Astrocyte (in vitro differentiated cells and primary cell): Measurements from ENCODE around the gene RRP12. TPM values are rescaled to one million over a fixed set of nuclear protein-coding genes. Genes with fewer than 3 reads are reported as not detected.
"Not testable (repeated sequence)": the region's sequence is repeated elsewhere in the genome, so short reads cannot be mapped to it uniquely, and the experiment has no call there.

Experiments used
- DNase-seq: peaks from one replicate; pipeline ENCODE4 v3.0.0-alpha.2; 2010; ENCODE audit warnings: low read depth
- FAIRE-seq: peaks from 2 replicates; lab custom pipeline; 2011; peaks lifted over from hg19 to GRCh38; lab: Jason Lieb, UNC
- H2AFZ ChIP-seq: 2 replicates; pipeline ENCODE4 v1.6.0; 2012; ENCODE audit warnings: low read depth, low read length, inconsistent platforms
- H3K27ac ChIP-seq: 2 replicates; pipeline ENCODE4 v1.5.1; 2011; ENCODE audit warnings: low read depth, low read length, inconsistent platforms
- H3K27me3 ChIP-seq: 2 replicates; pipeline ENCODE4 v1.6.0; 2011; ENCODE audit warnings: low read length, inconsistent platforms; ENCODE audit not compliant: insufficient read depth
- H3K36me3 ChIP-seq: 2 replicates; pipeline ENCODE4 v1.5.1; 2011; ENCODE audit warnings: low read length, inconsistent platforms; ENCODE audit not compliant: insufficient read depth
- H3K4me1 ChIP-seq: 2 replicates; pipeline ENCODE4 v1.5.1; 2011; ENCODE audit warnings: low read length, inconsistent platforms; ENCODE audit not compliant: insufficient read depth
- H3K4me2 ChIP-seq: 2 replicates; pipeline ENCODE4 v1.6.0; 2012; ENCODE audit warnings: low read length, inconsistent platforms
- H3K4me3 ChIP-seq: 2 replicates; pipeline ENCODE4 v1.5.1; 2011; ENCODE audit warnings: low read depth, mild to moderate bottlenecking, low read length, inconsistent platforms; ENCODE audit not compliant: insufficient read depth
- H3K79me2 ChIP-seq: 2 replicates; pipeline ENCODE4 v1.6.0; 2012; ENCODE audit warnings: mild to moderate bottlenecking, low read length, inconsistent platforms; ENCODE audit not compliant: insufficient read depth
- H3K9ac ChIP-seq: 2 replicates; pipeline ENCODE4 v1.6.0; 2012; ENCODE audit warnings: mild to moderate bottlenecking, low read length, inconsistent platforms
- H3K9me3 ChIP-seq: 2 replicates; pipeline ENCODE4 v1.5.1; 2012; ENCODE audit warnings: low read depth, mild to moderate bottlenecking, low read length, inconsistent platforms; ENCODE audit not compliant: insufficient read depth
- H4K20me1 ChIP-seq: 2 replicates; pipeline ENCODE4 v1.6.0; 2012; ENCODE audit warnings: low read length, inconsistent platforms; ENCODE audit not compliant: insufficient read depth
- H3K27ac Mint-ChIP-seq: one replicate; pipeline ENCODE4 v1.8.0; 2021; ENCODE audit warnings: mild to moderate bottlenecking, mixed read lengths; ENCODE audit not compliant: unreplicated experiment
- H3K27me3 Mint-ChIP-seq: one replicate; pipeline ENCODE4 v1.8.0; 2021; ENCODE audit warnings: low read depth, mixed read lengths; ENCODE audit not compliant: unreplicated experiment
- H3K36me3 Mint-ChIP-seq: one replicate; pipeline ENCODE4 v1.8.0; 2021; ENCODE audit warnings: low read depth, mixed read lengths; ENCODE audit not compliant: unreplicated experiment
- H3K4me1 Mint-ChIP-seq: one replicate; pipeline ENCODE4 v1.8.0; 2021; ENCODE audit warnings: low read depth, mixed read lengths; ENCODE audit not compliant: unreplicated experiment
- H3K4me3 Mint-ChIP-seq: one replicate; pipeline ENCODE4 v1.8.0; 2021; ENCODE audit warnings: mild to moderate bottlenecking, moderate library complexity, mixed read lengths; ENCODE audit not compliant: unreplicated experiment
- H3K9me3 Mint-ChIP-seq: one replicate; pipeline ENCODE4 v1.8.0; 2021; ENCODE audit warnings: mild to moderate bottlenecking, mixed read lengths; ENCODE audit not compliant: unreplicated experiment
- CTCF ChIP-seq: IDR thresholded peaks from 2 replicates; pipeline ENCODE4 v1.5.1; 2011; ENCODE audit warnings: low read depth, mild to moderate bottlenecking, inconsistent platforms, low read length, moderate library complexity; ENCODE audit not compliant: insufficient read depth
- EZH2 ChIP-seq: IDR thresholded peaks from 2 replicates; pipeline ENCODE4 v1.6.1; 2012; ENCODE audit warnings: mild to moderate bottlenecking, low read length, inconsistent platforms; ENCODE audit not compliant: insufficient read depth
- total RNA-seq: library from RNA; stranded (reverse); gene quantifications from 2 replicates; pipeline ENCODE4 v1.2.1, GENCODE V29; 2021

Gene RRP12
- total RNA-seq, 1 donor from 2014 or later, result 52.1 TPM

- H3K4me2 ChIP-seq, result peak overlapping the region; percentile 99
- DNase-seq (no peak), FAIRE-seq (no peak)
- H3K27me3 Mint-ChIP-seq, result no peaks in the 10 kb centered on the region
- no peak for TF ChIP-seq EZH2
- TF ChIP-seq CTCF, result no peak
- peak overlapping the region; percentile 90 for H3K9ac ChIP-seq
- H3K79me2 ChIP-seq, result peaks cover 68% of the 10 kb centered on the region
- peaks cover 11% of the 10 kb centered on the region for H3K36me3 Mint-ChIP-seq
- H3K27ac ChIP-seq, result peak overlapping the region; percentile 86
- peaks cover 26% of the 10 kb centered on the region for H3K4me1 ChIP-seq
- H3K9me3 ChIP-seq, result no peaks in the 10 kb centered on the region
- H2AFZ ChIP-seq, result peak overlapping the region; percentile 30
- H3K4me3 ChIP-seq, result peak overlapping the region; percentile 96
- peaks cover 22% of the 10 kb centered on the region for H3K4me1 Mint-ChIP-seq
- H4K20me1 ChIP-seq, result peaks cover 42% of the 10 kb centered on the region
- H3K36me3 ChIP-seq, result peaks cover 21% of the 10 kb centered on the region
- H3K27me3 ChIP-seq, result no peaks in the 10 kb centered on the region
- H3K4me3 Mint-ChIP-seq, result peak overlapping the region; percentile 96
- H3K27ac Mint-ChIP-seq, result peak overlapping the region; percentile 91
- H3K9me3 Mint-ChIP-seq, result no peaks in the 10 kb centered on the region
Observed at GRCh38 chr10:97426776-97427570, 25.8 kb upstream of the RRP12 start.

DNA sequence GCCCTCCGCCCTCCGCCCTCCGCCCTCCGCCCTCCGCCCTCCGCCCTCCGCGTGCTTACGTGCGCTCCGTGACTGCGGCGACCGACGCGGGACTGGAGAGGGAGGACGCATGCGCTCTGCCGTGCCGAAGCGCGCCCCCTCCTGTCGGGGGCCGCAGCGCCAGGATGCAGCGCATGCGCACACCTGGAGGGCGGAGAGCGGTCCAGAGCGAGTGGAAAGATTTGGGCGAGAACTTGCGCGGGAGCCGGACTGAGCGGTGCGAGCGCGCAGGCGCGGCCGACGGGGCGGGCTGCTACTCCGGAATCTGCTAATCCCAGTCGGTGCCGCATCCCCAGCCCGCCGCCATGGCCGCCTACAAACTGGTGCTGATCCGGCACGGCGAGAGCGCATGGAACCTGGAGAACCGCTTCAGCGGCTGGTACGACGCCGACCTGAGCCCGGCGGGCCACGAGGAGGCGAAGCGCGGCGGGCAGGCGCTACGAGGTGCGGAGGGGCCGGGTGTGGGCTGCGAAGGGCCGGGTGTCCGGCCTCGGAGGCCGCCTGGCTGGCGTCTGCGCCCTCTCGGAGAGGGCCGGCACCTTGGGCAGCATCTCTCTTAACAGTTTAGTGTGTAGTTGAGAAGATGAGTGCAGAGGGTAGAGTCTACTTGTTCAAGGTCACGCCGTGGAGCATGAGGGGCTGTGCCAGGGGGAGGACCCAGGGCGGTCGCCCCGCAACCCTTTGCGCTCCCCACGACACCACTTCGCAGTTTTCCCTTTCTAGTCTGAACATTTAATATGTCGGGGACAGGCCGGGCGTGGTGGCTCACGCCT lies 25.0 kb upstream of the RRP12 start, which contains the start of gene PGAM1:
Gene PGAM1 (plus strand): TSS at position 228 of the 812 bp plus-strand sequence. CDS start 117 bp downstream, at position 345.
- Histone ChIP-seq H3K79me2 (peaks cover 66% of the 10 kb centered on the region), H2AFZ (peak within 1 kb of the TSS; percentile 50), H3K27ac (peak within 1 kb of the TSS; percentile 86), H3K27me3 (no peaks in the 10 kb centered on the region), H3K4me3 (peak within 1 kb of the TSS; percentile 96), H3K36me3 (peaks cover 17% of the 10 kb centered on the region), H4K20me1 (peaks cover 34% of the 10 kb centered on the region), H3K9me3 (no peaks in the 10 kb centered on the region), H3K9ac (peak within 1 kb of the TSS; percentile 90), H3K4me2 (peak within 1 kb of the TSS; percentile 99), H3K4me1 (peaks cover 26% of the 10 kb centered on the region)
- Mint-ChIP-seq H3K4me1 (peaks cover 19% of the 10 kb centered on the region), H3K27me3 (no peaks in the 10 kb centered on the region), H3K4me3 (peak within 1 kb of the TSS; percentile 96), H3K36me3 (peaks cover 7% of the 10 kb centered on the region), H3K27ac (peak within 1 kb of the TSS; percentile 91), H3K9me3 (no peaks in the 10 kb centered on the region)
- TF ChIP-seq CTCF, result peak; percentile 39
- TF ChIP-seq EZH2, result no peak
- FAIRE-seq, result no peak
- peak; percentile 82 for DNase-seq

- H4K20me1 ChIP-seq, result peaks cover 16% of the 10 kb centered on the region
- not testable (repeated sequence) for H3K9me3 Mint-ChIP-seq, H2AFZ ChIP-seq, H3K36me3 ChIP-seq, H3K9me3 ChIP-seq, H3K36me3 Mint-ChIP-seq, FAIRE-seq, H3K4me3 Mint-ChIP-seq, H3K4me3 ChIP-seq, H3K9ac ChIP-seq, H3K27me3 ChIP-seq, H3K27ac Mint-ChIP-seq, DNase-seq, H3K27me3 Mint-ChIP-seq
- peaks cover 28% of the 10 kb centered on the region for H3K4me1 ChIP-seq
- peak overlapping the region; percentile 84 for H3K27ac ChIP-seq
- peaks cover 50% of the 10 kb centered on the region for H3K79me2 ChIP-seq
- H3K4me2 ChIP-seq, result peak overlapping the region; percentile 68
- H3K4me1 Mint-ChIP-seq, result peaks cover 14% of the 10 kb centered on the region
Observed at GRCh38 chr10:97423757-97424098, 22.6 kb upstream of the RRP12 start.
